H9 (cell line): ENCODE measurements around the gene MALL. TPM values are rescaled to one million over a fixed set of nuclear protein-coding genes. Genes with fewer than 3 reads are reported as not detected.
A peak's percentile ranks its signal among the peaks of the same experiment; 100 is the strongest.

Source experiments
- DNase-seq: peaks from one replicate; pipeline ENCODE4 v3.0.0-alpha.2; 2017
- H2AFZ ChIP-seq: one replicate; pipeline ENCODE4 v1.6.1; 2013; ENCODE audit warnings: mild to moderate bottlenecking, low read length, control low read depth, moderate library complexity
- H2AK5ac ChIP-seq: 2 replicates; pipeline ENCODE4 v1.6.1; 2013; ENCODE audit warnings: low read length, control low read depth, mixed read lengths; ENCODE audit not compliant: insufficient read length
- H2BK120ac ChIP-seq: one replicate; pipeline ENCODE4 v1.6.1; 2013; ENCODE audit warnings: low read depth, mild to moderate bottlenecking, low read length, control low read depth, inconsistent platforms; ENCODE audit not compliant: poor library complexity, severe bottlenecking
- H2BK12ac ChIP-seq: 2 replicates; pipeline ENCODE4 v1.6.1; 2013; ENCODE audit warnings: low read length, control low read depth, mixed read lengths, low read depth; ENCODE audit not compliant: insufficient read length
- H2BK15ac ChIP-seq: 2 replicates; pipeline ENCODE4 v1.6.1; 2013; ENCODE audit warnings: low read depth, low read length, control low read depth
- H2BK20ac ChIP-seq: one replicate; pipeline ENCODE4 v1.6.1; 2013; ENCODE audit warnings: low read depth, mild to moderate bottlenecking, low read length, control low read depth, inconsistent platforms; ENCODE audit not compliant: poor library complexity, severe bottlenecking
- H2BK5ac ChIP-seq: 2 replicates; pipeline ENCODE4 v1.6.1; 2013; ENCODE audit warnings: low read length, control low read depth, mixed read lengths; ENCODE audit not compliant: insufficient read length
- H3K14ac ChIP-seq: 2 replicates; pipeline ENCODE4 v1.6.1; 2013; ENCODE audit warnings: low read length, control low read depth; ENCODE audit not compliant: insufficient read depth
- H3K18ac ChIP-seq: 2 replicates; pipeline ENCODE4 v1.6.1; 2013; ENCODE audit warnings: low read depth, mild to moderate bottlenecking, mixed read lengths, low read length, control low read depth; ENCODE audit not compliant: insufficient read length
- H3K23ac ChIP-seq: 2 replicates; pipeline ENCODE4 v1.6.1; 2013; ENCODE audit warnings: low read length, control low read depth, mixed read lengths, low read depth; ENCODE audit not compliant: insufficient read length
- H3K23me2 ChIP-seq: 2 replicates; pipeline ENCODE4 v1.6.1; 2013; ENCODE audit warnings: low read depth, mild to moderate bottlenecking, mixed read lengths, low read length, control low read depth; ENCODE audit not compliant: insufficient read length, poor library complexity, severe bottlenecking
- H3K27ac ChIP-seq: 2 replicates; pipeline ENCODE4 v1.5.1; 2013; ENCODE audit warnings: low read length, control low read depth, mixed read lengths, low read depth; ENCODE audit not compliant: insufficient read length
- H3K27me3 ChIP-seq: 2 replicates; pipeline ENCODE4 v1.6.1; 2013; ENCODE audit warnings: low read length, control low read depth, inconsistent platforms; ENCODE audit not compliant: insufficient read depth
- H3K4ac ChIP-seq: 2 replicates; pipeline ENCODE4 v1.6.1; 2013; ENCODE audit warnings: low read depth, mild to moderate bottlenecking, control low read depth, inconsistent platforms, low read length, moderate library complexity
- H3K4me1 ChIP-seq: 2 replicates; pipeline ENCODE4 v1.6.1; 2013; ENCODE audit warnings: low read length, control low read depth, inconsistent platforms; ENCODE audit not compliant: insufficient read depth
- H3K4me2 ChIP-seq: 2 replicates; pipeline ENCODE4 v1.6.1; 2013; ENCODE audit warnings: low read length, control low read depth, mixed read lengths; ENCODE audit not compliant: insufficient read length, insufficient read depth
- H3K56ac ChIP-seq: 2 replicates; pipeline ENCODE4 v1.6.1; 2013; ENCODE audit warnings: low read depth, mild to moderate bottlenecking, mixed read lengths, low read length, control low read depth; ENCODE audit not compliant: insufficient read length
- H3K79me1 ChIP-seq: 2 replicates; pipeline ENCODE4 v1.6.1; 2013; ENCODE audit warnings: low read depth, mild to moderate bottlenecking, moderate library complexity, low read length, control low read depth, inconsistent platforms; ENCODE audit not compliant: insufficient read depth, poor library complexity, severe bottlenecking
- H3K79me2 ChIP-seq: 2 replicates; pipeline ENCODE4 v1.6.1; 2013; ENCODE audit warnings: low read length, control low read depth, inconsistent platforms; ENCODE audit not compliant: insufficient read depth
- H3K9ac ChIP-seq: 2 replicates; pipeline ENCODE4 v1.6.1; 2013; ENCODE audit warnings: low read length, control low read depth, mixed read lengths; ENCODE audit not compliant: insufficient read length; ENCODE audit errors: extremely low read depth
- H3K9me3 ChIP-seq: one replicate; pipeline ENCODE4 v1.6.1; 2013; ENCODE audit warnings: low read depth, low read length, inconsistent platforms; ENCODE audit not compliant: control insufficient read depth
- H3T11ph ChIP-seq: one replicate; pipeline ENCODE4 v1.6.1; 2013; ENCODE audit warnings: mild to moderate bottlenecking, low read length, control low read depth, inconsistent platforms
- H4K20me1 ChIP-seq: one replicate; pipeline ENCODE4 v1.6.1; 2013; ENCODE audit not compliant: control insufficient read depth, insufficient read length, insufficient read depth
- H4K5ac ChIP-seq: 2 replicates; pipeline ENCODE4 v1.6.1; 2013; ENCODE audit warnings: low read depth, mild to moderate bottlenecking, mixed read lengths, low read length, control low read depth; ENCODE audit not compliant: insufficient read length
- H4K8ac ChIP-seq: replicated peaks from 2 replicates; pipeline ENCODE4 v1.6.1; 2013; ENCODE audit warnings: low read length, control low read depth, mixed read lengths, low read depth; ENCODE audit not compliant: insufficient read length
- H4K91ac ChIP-seq: 2 replicates; pipeline ENCODE4 v1.6.1; 2013; ENCODE audit warnings: low read depth, mild to moderate bottlenecking, moderate library complexity, mixed read lengths, low read length, control low read depth; ENCODE audit not compliant: insufficient read length
- H3K27ac Mint-ChIP-seq, 3 experiments: 2 replicates in 2 of 3; 3 replicates in 1 of 3; pipeline ENCODE4 v1.8.0; 2020 to 2021; ENCODE audit warnings: mixed read lengths in 3 of 3, mild to moderate bottlenecking in 1 of 3, moderate library complexity in 1 of 3
- H3K27me3 Mint-ChIP-seq: 2 replicates; pipeline ENCODE4 v1.8.0; 2021; ENCODE audit warnings: low read depth, mild to moderate bottlenecking, moderate library complexity, mixed read lengths
- H3K36me3 Mint-ChIP-seq, 3 experiments: 2 replicates in 2 of 3; 3 replicates in 1 of 3; pipeline ENCODE4 v1.8.0; 2020 to 2021; ENCODE audit warnings: low read depth in 3 of 3, mixed read lengths in 3 of 3; ENCODE audit not compliant: insufficient read depth in 1 of 3
- H3K4me1 Mint-ChIP-seq, 2 experiments: 2 replicates each; pipeline ENCODE4 v1.8.0; 2020; ENCODE audit warnings: mixed read lengths in 2 of 2
- H3K4me3 Mint-ChIP-seq, 2 experiments: 2 replicates in 1 of 2; 3 replicates in 1 of 2; pipeline ENCODE4 v1.8.0; 2020 to 2021; ENCODE audit warnings: mild to moderate bottlenecking in 2 of 2, mixed read lengths in 2 of 2, moderate library complexity in 1 of 2
- H3K9me3 Mint-ChIP-seq, 2 experiments: 2 replicates in 1 of 2; 3 replicates in 1 of 2; pipeline ENCODE4 v1.8.0; 2020; ENCODE audit warnings: mild to moderate bottlenecking in 2 of 2, mixed read lengths in 2 of 2, moderate library complexity in 1 of 2
- CTCF ChIP-seq: fragments of 200-600 bp; sonication (generic); conservative IDR thresholded peaks from 3 replicates; pipeline ENCODE4 v1.8.0; 2021; ENCODE audit warnings: antibody characterized with exemption, mild to moderate bottlenecking
- WGBS: extraction: QIAGEN DNeasy Blood & Tissue Kit; methylation state at CpG from one replicate; pipeline ENCODE4 v1.1.7; 2013; ENCODE audit warnings: missing lambda C conversion rate, low lambda C conversion rate, mixed read lengths; ENCODE audit not compliant: insufficient read length; ENCODE audit errors: extremely low coverage; 5-methylcytosine and 5-hydroxymethylcytosine counted together
- total RNA-seq: library from RNA; stranded (reverse); gene quantifications from 2 replicates; pipeline ENCODE4 v1.2.1, GENCODE V29; 2021

MALL gene
- total RNA-seq, 1 experiment from 2014 or later: 5.0 TPM

DNA sequence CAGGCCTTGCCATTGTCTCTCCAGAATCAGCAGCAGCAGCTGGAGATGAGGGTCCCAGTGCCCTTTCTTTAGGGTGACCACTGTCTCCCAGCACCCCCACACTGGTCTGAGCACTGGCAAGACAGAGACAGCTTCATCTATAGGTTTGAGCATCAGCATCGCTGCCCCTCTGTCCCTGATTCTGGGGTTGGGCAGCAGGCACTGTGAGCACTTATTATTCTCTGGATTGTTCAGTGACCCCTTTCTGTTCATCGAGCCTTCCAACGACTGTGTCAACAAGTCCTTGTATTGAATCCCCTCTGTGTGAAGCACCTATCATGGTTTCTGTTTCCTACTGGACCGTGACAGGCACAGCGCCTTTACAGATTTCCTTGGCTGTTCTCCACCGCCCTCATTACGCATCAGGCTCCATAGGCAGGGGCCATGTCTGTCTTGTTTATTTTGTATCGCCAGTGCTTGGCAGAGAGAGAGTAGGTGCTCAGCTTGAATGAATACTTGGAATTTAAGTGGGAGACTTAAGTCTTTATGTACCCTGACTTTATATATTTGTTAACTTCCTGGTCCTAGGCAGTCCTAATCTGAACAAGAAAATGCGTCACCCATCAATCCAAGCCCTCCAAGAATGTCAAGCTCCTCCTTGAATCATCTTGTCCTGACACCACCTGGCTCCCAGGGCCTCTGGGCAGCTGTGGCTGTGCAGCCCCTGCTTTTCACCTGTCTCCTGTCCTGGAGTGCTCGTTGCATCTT, 11.4 kb downstream of the MALL start:
- Histone ChIP-seq H3K23me2 (no peaks in the 10 kb centered on the region), H2BK120ac (no peak overlapping the region), H3K4me1 (no peaks in the 10 kb centered on the region), H2BK15ac (no peak overlapping the region), H2BK5ac (no peak overlapping the region), H4K91ac (no peak overlapping the region), H3K79me2 (no peaks in the 10 kb centered on the region), H3K23ac (no peak overlapping the region), H3K9ac (no peak overlapping the region), H3K4ac (no peak overlapping the region), H2BK20ac (no peak overlapping the region), H3T11ph (no peak overlapping the region), H2BK12ac (no peak overlapping the region), H3K4me2 (no peak overlapping the region), H4K20me1 (no peaks in the 10 kb centered on the region), H3K9me3 (no peaks in the 10 kb centered on the region), H3K56ac (no peak overlapping the region), H3K27me3 (no peaks in the 10 kb centered on the region), H4K5ac (no peak overlapping the region), H3K18ac (no peak overlapping the region), H3K79me1 (no peaks in the 10 kb centered on the region), H3K14ac (no peak overlapping the region), H4K8ac (no peak overlapping the region), H2AK5ac (no peak overlapping the region), H3K27ac (no peak overlapping the region), H2AFZ (no peak overlapping the region)
- Mint-ChIP-seq H3K9me3 (peaks cover 0 to 5% of the 10 kb centered on the region in 2 experiments; a peak in 2 of 5 replicates), H3K4me3 (no peak overlapping the region), H3K27ac (peak overlapping the region in 1 of 3 experiments; percentile 38; a peak in 3 of 7 replicates), H3K4me1 (peaks cover 0 to 12% of the 10 kb centered on the region in 2 experiments; a peak in 3 of 4 replicates), H3K36me3 (peaks cover 0 to 5% (median 0%) of the 10 kb centered on the region in 3 experiments; a peak in 2 of 7 replicates), H3K27me3 (peaks cover 3% of the 10 kb centered on the region)
- WGBS: no CpG with 5 or more reads among the region's 10 CpGs
- DNase-seq: no peak
- no peak for TF ChIP-seq CTCF
